ENCODE measurements around the gene PRDX5.

DNA sequence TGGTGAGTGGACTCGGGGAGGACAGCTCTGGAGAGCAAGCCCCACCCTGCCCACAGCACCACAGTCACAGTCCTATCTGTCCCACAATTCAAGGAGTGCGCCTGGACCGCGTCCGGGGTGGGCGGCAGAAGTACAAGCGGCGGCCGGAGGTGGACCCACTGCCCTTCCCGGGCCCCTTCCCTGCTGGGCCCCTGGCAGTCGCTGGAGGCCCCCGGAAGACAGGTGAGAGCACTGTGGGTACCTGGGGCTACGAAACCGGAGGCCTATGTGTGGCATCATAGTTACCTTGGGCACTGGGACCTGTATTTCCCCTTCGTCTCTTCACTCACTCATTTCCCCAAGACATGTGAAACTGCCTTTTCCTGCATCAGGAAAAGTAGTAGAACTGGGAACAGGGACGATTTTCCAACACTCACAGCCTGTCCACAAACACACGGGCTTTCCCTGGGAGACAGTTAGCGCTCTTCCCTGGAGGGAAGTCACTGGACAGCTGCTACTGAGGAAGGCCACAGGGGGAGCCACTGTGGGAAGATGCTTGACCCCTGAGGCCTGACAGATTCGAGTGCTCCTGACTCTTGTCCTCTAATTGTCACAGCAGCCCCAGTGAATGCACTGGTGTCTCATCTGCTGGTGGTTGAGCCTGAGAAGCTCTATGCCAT, 3.6 kb upstream of the PRDX5 start:
- TF ChIP-seq, protein P1, sequence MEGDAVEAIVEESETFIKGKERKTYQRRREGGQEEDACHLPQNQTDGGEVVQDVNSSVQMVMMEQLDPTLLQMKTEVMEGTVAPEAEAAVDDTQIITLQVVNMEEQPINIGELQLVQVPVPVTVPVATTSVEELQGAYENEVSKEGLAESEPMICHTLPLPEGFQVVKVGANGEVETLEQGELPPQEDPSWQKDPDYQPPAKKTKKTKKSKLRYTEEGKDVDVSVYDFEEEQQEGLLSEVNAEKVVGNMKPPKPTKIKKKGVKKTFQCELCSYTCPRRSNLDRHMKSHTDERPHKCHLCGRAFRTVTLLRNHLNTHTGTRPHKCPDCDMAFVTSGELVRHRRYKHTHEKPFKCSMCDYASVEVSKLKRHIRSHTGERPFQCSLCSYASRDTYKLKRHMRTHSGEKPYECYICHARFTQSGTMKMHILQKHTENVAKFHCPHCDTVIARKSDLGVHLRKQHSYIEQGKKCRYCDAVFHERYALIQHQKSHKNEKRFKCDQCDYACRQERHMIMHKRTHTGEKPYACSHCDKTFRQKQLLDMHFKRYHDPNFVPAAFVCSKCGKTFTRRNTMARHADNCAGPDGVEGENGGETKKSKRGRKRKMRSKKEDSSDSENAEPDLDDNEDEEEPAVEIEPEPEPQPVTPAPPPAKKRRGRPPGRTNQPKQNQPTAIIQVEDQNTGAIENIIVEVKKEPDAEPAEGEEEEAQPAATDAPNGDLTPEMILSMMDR (conservative IDR thresholded peaks at IDR 0.05; ENCODE audit: low read depth in 2 of 2) = peak in 1 of 2 experiments; percentile 40
- TF ChIP-seq, protein P2, sequence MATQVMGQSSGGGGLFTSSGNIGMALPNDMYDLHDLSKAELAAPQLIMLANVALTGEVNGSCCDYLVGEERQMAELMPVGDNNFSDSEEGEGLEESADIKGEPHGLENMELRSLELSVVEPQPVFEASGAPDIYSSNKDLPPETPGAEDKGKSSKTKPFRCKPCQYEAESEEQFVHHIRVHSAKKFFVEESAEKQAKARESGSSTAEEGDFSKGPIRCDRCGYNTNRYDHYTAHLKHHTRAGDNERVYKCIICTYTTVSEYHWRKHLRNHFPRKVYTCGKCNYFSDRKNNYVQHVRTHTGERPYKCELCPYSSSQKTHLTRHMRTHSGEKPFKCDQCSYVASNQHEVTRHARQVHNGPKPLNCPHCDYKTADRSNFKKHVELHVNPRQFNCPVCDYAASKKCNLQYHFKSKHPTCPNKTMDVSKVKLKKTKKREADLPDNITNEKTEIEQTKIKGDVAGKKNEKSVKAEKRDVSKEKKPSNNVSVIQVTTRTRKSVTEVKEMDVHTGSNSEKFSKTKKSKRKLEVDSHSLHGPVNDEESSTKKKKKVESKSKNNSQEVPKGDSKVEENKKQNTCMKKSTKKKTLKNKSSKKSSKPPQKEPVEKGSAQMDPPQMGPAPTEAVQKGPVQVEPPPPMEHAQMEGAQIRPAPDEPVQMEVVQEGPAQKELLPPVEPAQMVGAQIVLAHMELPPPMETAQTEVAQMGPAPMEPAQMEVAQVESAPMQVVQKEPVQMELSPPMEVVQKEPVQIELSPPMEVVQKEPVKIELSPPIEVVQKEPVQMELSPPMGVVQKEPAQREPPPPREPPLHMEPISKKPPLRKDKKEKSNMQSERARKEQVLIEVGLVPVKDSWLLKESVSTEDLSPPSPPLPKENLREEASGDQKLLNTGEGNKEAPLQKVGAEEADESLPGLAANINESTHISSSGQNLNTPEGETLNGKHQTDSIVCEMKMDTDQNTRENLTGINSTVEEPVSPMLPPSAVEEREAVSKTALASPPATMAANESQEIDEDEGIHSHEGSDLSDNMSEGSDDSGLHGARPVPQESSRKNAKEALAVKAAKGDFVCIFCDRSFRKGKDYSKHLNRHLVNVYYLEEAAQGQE (IDR thresholded peaks at IDR 0.05; ENCODE audit: unreplicated experiment) = no peak
- TF ChIP-seq EZH2phosphoT487 (IDR thresholded peaks at IDR 0.05; ENCODE audit: unreplicated experiment) (no peak), POLR2AphosphoS5 (IDR thresholded peaks at IDR 0.05; ENCODE audit: low read depth) (no peak), EZH2 (IDR thresholded peaks at IDR 0.05; ENCODE audit: low read depth, unreplicated experiment) (no peak), ZNF331 (CRISPR knock-in tag; IDR thresholded peaks at IDR 0.05; ENCODE audit: low read depth) (no peak), CREB1 (CRISPR knock-in tag; IDR thresholded peaks at IDR 0.05; ENCODE audit: low read depth) (no peak)
- TF ChIP-seq, protein P3, sequence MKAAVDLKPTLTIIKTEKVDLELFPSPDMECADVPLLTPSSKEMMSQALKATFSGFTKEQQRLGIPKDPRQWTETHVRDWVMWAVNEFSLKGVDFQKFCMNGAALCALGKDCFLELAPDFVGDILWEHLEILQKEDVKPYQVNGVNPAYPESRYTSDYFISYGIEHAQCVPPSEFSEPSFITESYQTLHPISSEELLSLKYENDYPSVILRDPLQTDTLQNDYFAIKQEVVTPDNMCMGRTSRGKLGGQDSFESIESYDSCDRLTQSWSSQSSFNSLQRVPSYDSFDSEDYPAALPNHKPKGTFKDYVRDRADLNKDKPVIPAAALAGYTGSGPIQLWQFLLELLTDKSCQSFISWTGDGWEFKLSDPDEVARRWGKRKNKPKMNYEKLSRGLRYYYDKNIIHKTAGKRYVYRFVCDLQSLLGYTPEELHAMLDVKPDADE (IDR thresholded peaks at IDR 0.05) = no peak
